HCT116 (cell line): ENCODE measurements around the gene NOS1. TPM values are rescaled to one million over a fixed set of nuclear protein-coding genes. Genes with fewer than 3 reads are reported as not detected.

Experiments
- ATAC-seq: fragments of 200-7000 bp; cut with Tn5 transposase; 2 replicates; pipeline ENCODE4 v1.9.1; 2020; ENCODE audit warnings: mild to moderate bottlenecking, moderate library complexity
- BruUV-seq: library from RNA; stranded (reverse); fragments of 400-500 nt; replicated peaks from 2 replicates; lab custom pipeline; 2021; lab: Mats Ljungman, UMichigan
- CTCF ChIA-PET: fragments of 300-600 bp; sonication (Branson Sonifier 250); formaldehyde crosslinking; loops from one replicate; lab custom pipeline; 2021; ENCODE audit warnings: antibody characterized with exemption; lab: Charles Lee
- POLR2A ChIA-PET: fragments of 300-600, 350-600 bp; sonication (Branson Sonifier 250); formaldehyde crosslinking; loops from one replicate; lab custom pipeline; 2021; ENCODE audit warnings: antibody characterized with exemption; lab: Charles Lee
- RAD21 ChIA-PET, 2 experiments: fragments of 300-600 bp; sonication (Branson Sonifier 250); formaldehyde crosslinking; loops; one replicate each; lab custom pipeline; 2023; ENCODE audit warnings: low total read pairs in 2 of 2; ENCODE audit not compliant: uncharacterized antibody in 2 of 2, unreplicated experiment in 2 of 2, low non-redundant PET in 1 of 2; lab: Charles Lee
- DNase-seq: peaks from one replicate; pipeline ENCODE4 v3.0.0-alpha.2; 2010; ENCODE audit warnings: low read depth, low spot score
- H2AFZ ChIP-seq: fragments of 200-600 bp; shearing (Covaris generic), sonication (generic); 2 replicates; pipeline ENCODE4 v1.6.1; 2017; ENCODE audit warnings: low read depth, mixed run types, mixed read lengths, antibody characterized with exemption, low read length; ENCODE audit not compliant: poor library complexity, severe bottlenecking
- H3K27ac ChIP-seq: 2 replicates; pipeline ENCODE4 v1.5.1; 2012; ENCODE audit warnings: low read depth, low read length
- H3K27me3 ChIP-seq: fragments of 200-600 bp; sonication (generic); 2 replicates; pipeline ENCODE4 v1.6.1; 2016; ENCODE audit warnings: mixed run types, low read length, mixed read lengths; ENCODE audit not compliant: insufficient read depth
- H3K36me3 ChIP-seq, 2 experiments: fragments of 200-500 bp in 1 of 2; fragments of 200-600 bp in 1 of 2; sonication (Bioruptor generic) in 1 of 2; sonication (generic) in 1 of 2; 2 replicates each; pipeline versions ENCODE4 v1.5.1 to v1.6.1; 2014 to 2016; ENCODE audit warnings: low read length in 2 of 2, inconsistent platforms in 1 of 2, mixed read lengths in 1 of 2, mixed run types in 1 of 2; ENCODE audit not compliant: insufficient read depth in 2 of 2, control insufficient read depth in 1 of 2
- H3K4me1 ChIP-seq, 2 experiments: fragments of 200-600 bp in 1 of 2; sonication (generic) in 1 of 2; 2 replicates each; pipeline versions ENCODE4 v1.5.1 to v1.6.1; 2012 to 2017; ENCODE audit warnings: low read length in 2 of 2, inconsistent platforms in 1 of 2, mild to moderate bottlenecking in 1 of 2, mixed read lengths in 1 of 2, mixed run types in 1 of 2, moderate library complexity in 1 of 2; ENCODE audit not compliant: insufficient read depth in 2 of 2, control insufficient read depth in 1 of 2
- H3K4me2 ChIP-seq: fragments of 200-600 bp; sonication (generic); 2 replicates; pipeline ENCODE4 v1.6.1; 2017; ENCODE audit warnings: mixed run types, low read length, mixed read lengths
- H3K4me3 ChIP-seq, 2 experiments: fragments of 200-600 bp in 1 of 2; sonication (generic) in 1 of 2; replicated peaks in 1 of 2; 2 replicates each; pipeline ENCODE4 v1.5.1; 2011 to 2016; ENCODE audit warnings: low read length in 2 of 2, control low read depth in 1 of 2, low read depth in 1 of 2, mild to moderate bottlenecking in 1 of 2, mixed read lengths in 1 of 2, mixed run types in 1 of 2
- H3K79me2 ChIP-seq: fragments of 200-600 bp; sonication (generic); 2 replicates; pipeline ENCODE4 v1.6.1; 2017; ENCODE audit warnings: mild to moderate bottlenecking, mixed run types, low read length, moderate library complexity, mixed read lengths; ENCODE audit not compliant: insufficient read depth
- H3K9ac ChIP-seq: fragments of 200-600 bp; sonication (generic); 2 replicates; pipeline ENCODE4 v1.6.1; 2016; ENCODE audit warnings: low read length, mixed read lengths
- H3K9me2 ChIP-seq: fragments of 200-600 bp; sonication (generic), shearing (Covaris generic); 2 replicates; pipeline ENCODE4 v1.6.1; 2017; ENCODE audit warnings: mixed run types, mild to moderate bottlenecking, moderate library complexity; ENCODE audit not compliant: insufficient read depth
- H3K9me3 ChIP-seq, 2 experiments: fragments of 200-500 bp in 1 of 2; fragments of 200-600 bp in 1 of 2; sonication (Bioruptor generic) in 1 of 2; sonication (generic) in 1 of 2; 2 replicates each; pipeline ENCODE4 v1.6.1; 2014 to 2017; ENCODE audit warnings: low read length in 2 of 2, mixed read lengths in 2 of 2, inconsistent platforms in 1 of 2, low read depth in 1 of 2, mild to moderate bottlenecking in 1 of 2, mixed run types in 1 of 2, moderate library complexity in 1 of 2; ENCODE audit not compliant: control insufficient read depth in 1 of 2, insufficient read depth in 1 of 2
- H4K20me1 ChIP-seq: fragments of 200-600 bp; sonication (generic), shearing (Covaris generic); 2 replicates; pipeline ENCODE4 v1.6.1; 2017; ENCODE audit warnings: mixed run types, mild to moderate bottlenecking, moderate library complexity; ENCODE audit not compliant: insufficient read depth
- ATF3 ChIP-seq: IDR thresholded peaks from 2 replicates; pipeline ENCODE4 v1.6.1; 2012
- CEBPB ChIP-seq: IDR thresholded peaks from 2 replicates; pipeline ENCODE4 v1.6.1; 2012; ENCODE audit warnings: low read depth
- EGR1 ChIP-seq: IDR thresholded peaks from 2 replicates; pipeline ENCODE4 v1.6.1; 2012; ENCODE audit warnings: low read depth
- ELF1 ChIP-seq: IDR thresholded peaks from 2 replicates; pipeline ENCODE4 v1.6.1; 2012; ENCODE audit warnings: low read depth, borderline replicate concordance
- EZH2 ChIP-seq: fragments of 200-600 bp; sonication (generic); IDR thresholded peaks from 2 replicates; pipeline ENCODE4 v1.6.1; 2017; ENCODE audit warnings: antibody characterized with exemption, mixed run types
- FOSL1 ChIP-seq: IDR thresholded peaks from 2 replicates; pipeline ENCODE4 v1.6.1; 2012; ENCODE audit warnings: low read depth
- JUND ChIP-seq: IDR thresholded peaks from 2 replicates; pipeline ENCODE4 v1.6.1; 2012
- MAX ChIP-seq: IDR thresholded peaks from 2 replicates; pipeline ENCODE4 v1.6.1; 2012
- POLR2A ChIP-seq: IDR thresholded peaks from 2 replicates; pipeline ENCODE4 v1.7.0; 2011; ENCODE audit warnings: borderline replicate concordance; ENCODE audit not compliant: insufficient read depth, insufficient read length; ENCODE audit errors: extremely low read depth
- RAD21 ChIP-seq: IDR thresholded peaks from 2 replicates; pipeline ENCODE4 v1.6.1; 2012; ENCODE audit warnings: low read depth, mild to moderate bottlenecking
- REST ChIP-seq: IDR thresholded peaks from 2 replicates; pipeline ENCODE4 v1.6.1; 2012; ENCODE audit warnings: low read depth
- SP1 ChIP-seq: IDR thresholded peaks from 2 replicates; pipeline ENCODE4 v1.6.1; 2012; ENCODE audit warnings: low read depth
- SRF ChIP-seq: IDR thresholded peaks from 2 replicates; pipeline ENCODE4 v1.6.1; 2012; ENCODE audit warnings: low read depth
- TCF7L2 ChIP-seq: IDR thresholded peaks from 2 replicates; pipeline ENCODE4 v1.7.0; 2011; ENCODE audit warnings: borderline replicate concordance, inconsistent platforms; ENCODE audit not compliant: insufficient read depth, insufficient read length; ENCODE audit errors: extremely low read depth
- YY1 ChIP-seq: IDR thresholded peaks from 2 replicates; pipeline ENCODE4 v1.6.1; 2011; ENCODE audit warnings: low read length, low read depth, moderate library complexity, mild to moderate bottlenecking; ENCODE audit not compliant: insufficient replicate concordance; ENCODE audit errors: extremely low read depth
- ZBTB33 ChIP-seq: IDR thresholded peaks from 2 replicates; pipeline ENCODE4 v1.6.1; 2011; ENCODE audit warnings: mild to moderate bottlenecking, low read length, moderate library complexity; ENCODE audit not compliant: insufficient replicate concordance; ENCODE audit errors: extremely low read depth
- ZFX ChIP-seq: fragments of 450-650 bp; IDR thresholded peaks from 2 replicates; pipeline ENCODE4 v1.6.1; 2017
- ZNF274 ChIP-seq: fragments of 200-500 bp; sonication (Bioruptor generic); IDR thresholded peaks from 2 replicates; pipeline ENCODE4 v1.6.1; 2014; ENCODE audit warnings: mild to moderate bottlenecking, low read depth, low read length, inconsistent platforms
- intact Hi-C: fragments of 100-400 bp; cut with micrococcal nuclease; formaldehyde crosslinking; loops from 2 replicates; pipeline ENCODE4 v1.10.0; 2022
- total RNA-seq: library from RNA; stranded (reverse); gene quantifications from one replicate; pipeline ENCODE4 v1.2.1, GENCODE V29; 2021; ENCODE audit not compliant: unreplicated experiment

NOS1 gene
- total RNA-seq, 1 experiment from 2014 or later = 0.22 TPM

GRCh38 chr12:117328556-117329100, 32.8 kb downstream of the NOS1 start:
- no peak overlapping the region for H3K9ac ChIP-seq
- ATAC-seq (no peak), DNase-seq (no peak)
- intact Hi-C loops = no loop called here
- POLR2A ChIA-PET = no interaction called here
- H3K4me3 ChIP-seq = no peak overlapping the region
- no peaks in the 10 kb centered on the region for H3K9me2 ChIP-seq
- H3K36me3 ChIP-seq = no peaks in the 10 kb centered on the region
- no peaks in the 10 kb centered on the region for H3K79me2 ChIP-seq
- TF ChIP-seq ATF3 = no peak
- TF ChIP-seq YY1 = no peak
- no peak for TF ChIP-seq RAD21
- TF ChIP-seq ELF1 = no peak
- TF ChIP-seq SP1 = no peak
- TF ChIP-seq ZBTB33 = no peak
- no peak for TF ChIP-seq EGR1
- no peak for TF ChIP-seq SRF
- TF ChIP-seq MAX = no peak
- TF ChIP-seq ZNF274 = no peak
- no peak for TF ChIP-seq CEBPB
- no peak for TF ChIP-seq POLR2A
- TF ChIP-seq TCF7L2 = no peak
- TF ChIP-seq EZH2 = no peak
- TF ChIP-seq JUND = no peak
- no peak for TF ChIP-seq ZFX
- TF ChIP-seq REST = no peak
- TF ChIP-seq FOSL1 = no peak
- BruUV-seq = no TSS peak
- H3K9me3 ChIP-seq = no peaks in the 10 kb centered on the region
- H3K27me3 ChIP-seq = peaks cover 39% of the 10 kb centered on the region; the same call in 1 of the 2 replicates
- no peak overlapping the region for H3K27ac ChIP-seq
- RAD21 ChIA-PET = no interaction called here
- H3K4me1 ChIP-seq = no peaks in the 10 kb centered on the region
- H2AFZ ChIP-seq = no peak overlapping the region
- CTCF ChIA-PET = no interaction called here
- H4K20me1 ChIP-seq = no peaks in the 10 kb centered on the region
- no peak overlapping the region for H3K4me2 ChIP-seq
